HepG2 (cell line): Measurements from ENCODE around the gene ADGRL1. TPM values are rescaled to one million over a fixed set of nuclear protein-coding genes. Genes with fewer than 3 reads are reported as not detected.
"Not testable (repeated sequence)": the region's sequence is repeated elsewhere in the genome, so short reads cannot be mapped to it uniquely, and the experiment has no call there.

Source experiments
- ATAC-seq: fragments of 200-7000 bp; cut with Tn5 transposase; 3 replicates; pipeline ENCODE4 v1.9.1; 2020; ENCODE audit warnings: mild to moderate bottlenecking, moderate library complexity
- BruUV-seq: library from RNA; stranded (reverse); fragments of 400-500 nt; replicated peaks from 2 replicates; lab custom pipeline; 2021; lab: Mats Ljungman, UMichigan
- CTCF ChIA-PET: fragments of 300-600 bp; formaldehyde crosslinking; extraction: SDS; loops from one replicate; lab custom pipeline; 2021; ENCODE audit warnings: low total read pairs, inconsistent platforms, low intra/inter-chr PET ratio; lab: Yijun Ruan, JAX
- POLR2A ChIA-PET: fragments of 350-600 bp; sonication (Branson Sonifier 250); formaldehyde crosslinking; loops from one replicate; lab custom pipeline; 2020; ENCODE audit warnings: antibody characterized with exemption, inconsistent platforms; lab: Yijun Ruan, JAX
- DNase-seq: peaks from one replicate; pipeline ENCODE4 v3.0.0-alpha.2; 2015; ENCODE audit warnings: low spot score
- FAIRE-seq: peaks from 3 replicates; lab custom pipeline; 2011; peaks lifted over from hg19 to GRCh38; lab: Jason Lieb, UNC
- H2AFZ ChIP-seq: one replicate; pipeline ENCODE4 v1.6.1; 2011; ENCODE audit warnings: low read length, inconsistent platforms
- H3K27ac ChIP-seq: fragments of 300-600 bp; 3 replicates; pipeline ENCODE4 v1.8.0; 2011; ENCODE audit warnings: mixed run types, mild to moderate bottlenecking, mixed read lengths, low read length, inconsistent platforms; ENCODE audit not compliant: insufficient read depth; ENCODE audit errors: extremely low read length
- H3K27me3 ChIP-seq, 2 experiments: fragments of 200-600 bp in 1 of 2; 2 replicates in 1 of 2; 3 replicates in 1 of 2; pipeline versions ENCODE4 v1.6.0 to v1.8.0; 2011; ENCODE audit warnings: low read length in 2 of 2, mild to moderate bottlenecking in 2 of 2, moderate library complexity in 2 of 2, inconsistent platforms in 1 of 2; ENCODE audit not compliant: insufficient read depth in 2 of 2, control insufficient read depth in 1 of 2
- H3K36me3 ChIP-seq, 2 experiments: fragments of 200-600 bp in 1 of 2; replicated peaks in 1 of 2; 2 replicates in 1 of 2; 3 replicates in 1 of 2; pipeline versions ENCODE4 v1.5.1 to v1.8.0; 2011; ENCODE audit warnings: low read length in 2 of 2, inconsistent platforms in 1 of 2; ENCODE audit not compliant: insufficient read depth in 2 of 2, control insufficient read depth in 1 of 2
- H3K4me1 ChIP-seq: 2 replicates; pipeline ENCODE4 v1.5.1; 2012; ENCODE audit warnings: low read length, inconsistent platforms; ENCODE audit not compliant: insufficient read depth
- H3K4me2 ChIP-seq: 2 replicates; pipeline ENCODE4 v1.6.0; 2011; ENCODE audit warnings: low read depth, low read length, inconsistent platforms
- H3K4me3 ChIP-seq, 3 experiments: fragments of 200-600 bp in 1 of 3; sonication (generic), shearing (Covaris generic) in 1 of 3; replicated peaks in 1 of 3; 2 replicates each; pipeline ENCODE4 v1.5.1; 2011 to 2016; ENCODE audit warnings: low read length in 3 of 3, inconsistent platforms in 2 of 3, low read depth in 2 of 3, mild to moderate bottlenecking in 2 of 3, control low read depth in 1 of 3, mixed read lengths in 1 of 3; ENCODE audit not compliant: insufficient read depth in 1 of 3
- H3K79me2 ChIP-seq: one replicate; pipeline ENCODE4 v1.6.1; 2011; ENCODE audit warnings: low read length, inconsistent platforms; ENCODE audit not compliant: insufficient read depth
- H3K9ac ChIP-seq: 2 replicates; pipeline ENCODE4 v1.6.0; 2011; ENCODE audit warnings: mild to moderate bottlenecking, low read depth, low read length, inconsistent platforms; ENCODE audit not compliant: insufficient read depth
- H3K9me3 ChIP-seq: 2 replicates; pipeline ENCODE4 v1.5.1; 2012; ENCODE audit warnings: mild to moderate bottlenecking, low read length
- H4K20me1 ChIP-seq: 2 replicates; pipeline ENCODE4 v1.6.0; 2011; ENCODE audit warnings: inconsistent platforms, mild to moderate bottlenecking, low read length, moderate library complexity; ENCODE audit not compliant: insufficient read depth
- BRD4 ChIP-seq: sonication (generic); formaldehyde crosslinking; IDR thresholded peaks from 2 replicates; pipeline ENCODE4 v1.4.0; 2020; ENCODE audit warnings: missing genetic modification reagents
- KLF9 ChIP-seq: IDR thresholded peaks from 2 replicates; pipeline ENCODE4 v1.6.1; 2016; ENCODE audit warnings: low read depth
- PCBP2 ChIP-seq: fragments of 200-400 bp; formaldehyde crosslinking; optimal IDR thresholded peaks from 2 replicates; pipeline ENCODE3; 2018; ENCODE audit warnings: low read length, low read depth; ENCODE audit not compliant: poor library complexity, severe bottlenecking
- SKIL ChIP-seq: sonication (generic); formaldehyde crosslinking; IDR thresholded peaks from 2 replicates; pipeline ENCODE4 v1.8.0; 2022; ENCODE audit warnings: missing genetic modification reagents, mild to moderate bottlenecking, moderate library complexity, borderline replicate concordance
- TBX3 ChIP-seq: fragments of 450-650 bp; IDR thresholded peaks from 2 replicates; pipeline ENCODE4 v1.6.1; 2017; ENCODE audit warnings: antibody characterized with exemption, mild to moderate bottlenecking, inconsistent platforms, borderline replicate concordance
- U2AF1 ChIP-seq: fragments of 200-400 bp; formaldehyde crosslinking; optimal IDR thresholded peaks from 2 replicates; pipeline ENCODE3; 2017; ENCODE audit warnings: mild to moderate bottlenecking, low read depth, low read length
- YEATS4 ChIP-seq: sonication (generic); formaldehyde crosslinking; IDR thresholded peaks from 2 replicates; pipeline ENCODE4 v1.4.0; 2020; ENCODE audit warnings: missing genetic modification reagents, borderline replicate concordance
- ZBTB7A ChIP-seq: sonication (generic); formaldehyde crosslinking; IDR thresholded peaks from 2 replicates; pipeline ENCODE4 v1.8.0; 2022; ENCODE audit warnings: mild to moderate bottlenecking, missing genetic modification reagents
- ZEB1 ChIP-seq: IDR thresholded peaks from 2 replicates; pipeline ENCODE4 v1.6.1; 2012; ENCODE audit warnings: mild to moderate bottlenecking, low read depth, inconsistent platforms; ENCODE audit not compliant: insufficient replicate concordance
- ZNF256 ChIP-seq: sonication (generic); formaldehyde crosslinking; conservative IDR thresholded peaks from 2 replicates; pipeline ENCODE4 v1.4.0; 2020; ENCODE audit warnings: missing genetic modification reagents
- ZNF383 ChIP-seq: sonication (generic); formaldehyde crosslinking; IDR thresholded peaks from 2 replicates; pipeline ENCODE4 v1.4.0; 2020; ENCODE audit warnings: missing genetic modification reagents, mild to moderate bottlenecking, borderline replicate concordance
- ZNF720 ChIP-seq: sonication (generic); formaldehyde crosslinking; IDR thresholded peaks from 2 replicates; pipeline ENCODE4 v1.4.0; 2020; ENCODE audit warnings: missing genetic modification reagents
- ZNF766 ChIP-seq: sonication (generic); formaldehyde crosslinking; IDR thresholded peaks from 2 replicates; pipeline ENCODE4 v1.5.0; 2020; ENCODE audit warnings: missing genetic modification reagents, borderline replicate concordance
- WGBS: methylation state at CpG from one replicate; pipeline ENCODE4 v1.1.6; 2017; ENCODE audit warnings: low lambda C conversion rate; 5-methylcytosine and 5-hydroxymethylcytosine counted together
- in situ Hi-C: cut with HindIII; loops from 2 replicates; pipeline ENCODE4 v1.10.0; 2017; ENCODE audit warnings: low pct_unique_long_range_greater_than_20kb; ENCODE audit not compliant: extremely low pct_ligation_motif_present
- intact Hi-C: fragments of 100-400 bp; cut with micrococcal nuclease; formaldehyde crosslinking; loops from one replicate; pipeline ENCODE4 v1.10.0; 2022; ENCODE audit not compliant: unreplicated experiment
- polyA plus RNA-seq, 8 experiments: library from polyadenylated mRNA; depleted of rRNA in 3 of 8; stranded (reverse) in 7 of 8; unstranded in 1 of 8; fragments of >200 nt; fragmentation: Illumina TruSeq in 4 of 8; extraction: Trizol in 4 of 8; gene quantifications; 2 replicates each; pipeline versions ENCODE4 v1.2.1 to v1.2.3, GENCODE V29; 2011 to 2016; ENCODE audit warnings: low read depth in 4 of 8, missing spikeins in 1 of 8, mixed read lengths in 1 of 8; ENCODE audit not compliant: insufficient read depth in 1 of 8
- total RNA-seq, 5 experiments: library from RNA; depleted of rRNA; stranded (reverse); fragments of >200 nt; fragmentation: Illumina TruSeq; extraction: Trizol; gene quantifications; 2 replicates each; pipeline ENCODE4 v1.2.3, GENCODE V29; 2016; ENCODE audit warnings: low read depth in 1 of 5
- TF ChIP-seq, protein P1 (sequence below): sonication (generic); formaldehyde crosslinking; IDR thresholded peaks from 2 replicates; pipeline ENCODE4 v1.4.0; 2020; ENCODE audit warnings: mild to moderate bottlenecking, missing genetic modification reagents
- TF ChIP-seq, protein P2 (sequence below): sonication (generic); formaldehyde crosslinking; IDR thresholded peaks from 2 replicates; pipeline ENCODE4 v1.4.0; 2020; ENCODE audit warnings: missing genetic modification reagents

Gene ADGRL1
- total and polyA plus RNA-seq, 2 of the 13 experiments (the other 11 are each of a cell fraction or from before 2014, with no cell fraction given), result 0.49 to 1.7 TPM

DNA sequence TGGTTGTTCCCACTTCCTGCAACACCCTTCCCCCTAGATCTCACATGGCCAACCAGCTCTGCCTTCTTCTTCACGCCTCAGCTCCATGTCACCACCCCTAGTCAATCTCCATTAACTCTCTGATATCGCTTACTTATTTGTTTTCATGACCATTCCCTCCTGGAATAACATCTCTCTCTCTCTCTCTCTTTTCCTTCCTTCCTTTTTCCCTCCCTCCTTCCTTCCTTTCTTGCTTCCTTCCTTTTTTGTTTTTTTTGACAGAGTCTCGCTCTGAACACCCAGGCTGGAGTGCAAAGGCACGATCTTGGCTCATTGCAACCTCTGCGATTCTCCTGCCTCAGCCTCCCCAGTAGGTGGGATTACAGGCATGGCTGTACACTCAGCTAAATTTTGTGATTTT lies 44.9 kb upstream of the ADGRL1 start:
- H3K4me1 ChIP-seq, result no peaks in the 10 kb centered on the region
- no peak overlapping the region for H2AFZ ChIP-seq
- no TSS peak for BruUV-seq
- no peak overlapping the region for H3K4me3 ChIP-seq
- H3K4me2 ChIP-seq, result no peak overlapping the region
- no peak overlapping the region for H3K27ac ChIP-seq
- WGBS, result 36% methylated on average over 5 of the region's 5 CpGs
- TF ChIP-seq YEATS4 (CRISPR knock-in tag) (no peak), TBX3 (no peak), ZNF766 (no peak), ZNF256 (no peak), ZBTB7A (CRISPR knock-in tag) (no peak), U2AF1 (no peak), ZEB1 (no peak), KLF9 (CRISPR knock-in tag) (no peak), PCBP2 (no peak), ZNF383 (CRISPR knock-in tag) (no peak), BRD4 (CRISPR knock-in tag) (no peak), ZNF720 (CRISPR knock-in tag) (no peak), SKIL (no peak)
- TF ChIP-seq, protein P1, sequence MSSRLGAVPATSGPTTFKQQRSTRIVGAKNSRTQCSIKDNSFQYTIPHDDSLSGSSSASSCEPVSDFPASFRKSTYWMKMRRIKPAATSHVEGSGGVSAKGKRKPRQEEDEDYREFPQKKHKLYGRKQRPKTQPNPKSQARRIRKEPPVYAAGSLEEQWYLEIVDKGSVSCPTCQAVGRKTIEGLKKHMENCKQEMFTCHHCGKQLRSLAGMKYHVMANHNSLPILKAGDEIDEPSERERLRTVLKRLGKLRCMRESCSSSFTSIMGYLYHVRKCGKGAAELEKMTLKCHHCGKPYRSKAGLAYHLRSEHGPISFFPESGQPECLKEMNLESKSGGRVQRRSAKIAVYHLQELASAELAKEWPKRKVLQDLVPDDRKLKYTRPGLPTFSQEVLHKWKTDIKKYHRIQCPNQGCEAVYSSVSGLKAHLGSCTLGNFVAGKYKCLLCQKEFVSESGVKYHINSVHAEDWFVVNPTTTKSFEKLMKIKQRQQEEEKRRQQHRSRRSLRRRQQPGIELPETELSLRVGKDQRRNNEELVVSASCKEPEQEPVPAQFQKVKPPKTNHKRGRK, result no peak
- TF ChIP-seq, protein P2, sequence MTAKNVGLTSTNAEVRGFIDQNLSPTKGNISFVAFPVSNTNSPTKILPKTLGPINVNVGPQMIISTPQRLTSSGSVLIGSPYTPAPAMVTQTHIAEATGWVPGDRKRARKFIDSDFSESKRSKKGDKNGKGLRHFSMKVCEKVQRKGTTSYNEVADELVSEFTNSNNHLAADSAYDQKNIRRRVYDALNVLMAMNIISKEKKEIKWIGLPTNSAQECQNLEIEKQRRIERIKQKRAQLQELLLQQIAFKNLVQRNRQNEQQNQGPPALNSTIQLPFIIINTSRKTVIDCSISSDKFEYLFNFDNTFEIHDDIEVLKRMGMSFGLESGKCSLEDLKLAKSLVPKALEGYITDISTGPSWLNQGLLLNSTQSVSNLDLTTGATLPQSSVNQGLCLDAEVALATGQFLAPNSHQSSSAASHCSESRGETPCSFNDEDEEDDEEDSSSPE (CRISPR knock-in tag), result no peak
- no peak for DNase-seq
- H3K36me3 ChIP-seq, result no peaks in the 10 kb centered on the region
- FAIRE-seq, result no peak
- H3K9me3 ChIP-seq, result no peaks in the 10 kb centered on the region
- H3K9ac ChIP-seq, result no peak overlapping the region
- in situ Hi-C loops (no loop called here), intact Hi-C loops (no loop called here)
- no peaks in the 10 kb centered on the region for H3K79me2 ChIP-seq
- no peak for ATAC-seq
- H4K20me1 ChIP-seq, result no peaks in the 10 kb centered on the region
- POLR2A ChIA-PET, result no interaction called here
- CTCF ChIA-PET, result no interaction called here
- peaks cover 0 to 7% of the 10 kb centered on the region in 2 experiments; a peak in 1 of 5 replicates for H3K27me3 ChIP-seq

- 41% methylated on average over 10 of the region's 10 CpGs for WGBS
- H3K27me3 ChIP-seq, H2AFZ ChIP-seq, H3K4me1 ChIP-seq, H3K79me2 ChIP-seq, H3K9ac ChIP-seq, H4K20me1 ChIP-seq, BruUV-seq, FAIRE-seq, H3K4me3 ChIP-seq, in situ Hi-C loops, H3K4me2 ChIP-seq, H3K9me3 ChIP-seq, H3K27ac ChIP-seq, ATAC-seq, intact Hi-C loops, CTCF ChIA-PET, DNase-seq, POLR2A ChIA-PET, H3K36me3 ChIP-seq: not testable (repeated sequence)
These were observed 44.3 kb upstream of the ADGRL1 start for GRCh38 chr19:14250315-14250714.
